Psoas muscle (tissue), 8 donors: ENCODE data around the gene IFT57. TPM values are rescaled to one million over a fixed set of nuclear protein-coding genes. Genes with fewer than 3 reads are reported as not detected.
A peak's percentile ranks its signal among the peaks of the same experiment; 100 is the strongest.

Experiments used
- ATAC-seq, 4 donors: fragments of 200-7000 bp; cut with Tn5 transposase; one replicate each; pipeline ENCODE4 v1.9.1; 2020; ENCODE audit warnings: moderate library complexity in 3 of 4, mild to moderate bottlenecking in 2 of 4
- DNase-seq, 2 donors: peaks; one replicate each; pipeline ENCODE4 v3.0.0-alpha.2; 2020
- H3K27ac ChIP-seq: fragments of 200-600 bp; one replicate; pipeline ENCODE4 v1.8.0; 2022
- H3K27me3 ChIP-seq, 3 donors: fragments of 200-600 bp in 1 of 3; one replicate each; pipeline versions ENCODE4 v1.6.1 to v1.8.0; 2013 to 2022; ENCODE audit warnings: low read length in 2 of 3, mild to moderate bottlenecking in 2 of 3, moderate library complexity in 1 of 3; ENCODE audit not compliant: insufficient read depth in 3 of 3
- H3K36me3 ChIP-seq, 2 donors: fragments of 200-600 bp in 1 of 2; one replicate each; pipeline versions ENCODE4 v1.6.1 to v1.8.0; 2013 to 2022; ENCODE audit warnings: low read depth in 1 of 2, mild to moderate bottlenecking in 1 of 2, moderate library complexity in 1 of 2; ENCODE audit not compliant: insufficient read depth in 1 of 2
- H3K4me1 ChIP-seq: fragments of 200-600 bp; one replicate; pipeline ENCODE4 v1.8.0; 2022
- H3K4me3 ChIP-seq: fragments of 200-600 bp; one replicate; pipeline ENCODE4 v1.8.0; 2022; ENCODE audit warnings: mild to moderate bottlenecking
- H3K9me3 ChIP-seq: fragments of 200-600 bp; one replicate; pipeline ENCODE4 v1.8.0; 2022
- CTCF ChIP-seq: fragments of 200-600 bp; IDR thresholded peaks from one replicate; pipeline ENCODE4 v1.8.0; 2022; ENCODE audit warnings: antibody characterized with exemption
- WGBS, 3 donors: extraction: QIAGEN DNeasy Blood & Tissue Kit; methylation state at CpG; one replicate each; pipeline versions ENCODE4 v1.1.6 to v1.1.7; 2013; 5-methylcytosine and 5-hydroxymethylcytosine counted together
- intact Hi-C, 2 donors: fragments of 100-400 bp; cut with DNase I; formaldehyde crosslinking; loops; one replicate each; pipeline versions ENCODE4 v1.11.0 to v1.14.2; 2022
- polyA plus RNA-seq, 3 donors: library from polyadenylated mRNA; stranded (reverse); fragments of 200-250 nt; gene quantifications; one replicate each; pipeline ENCODE4 v1.2.3, GENCODE V29; 2013
- total RNA-seq, 4 donors: library from RNA; stranded (reverse); fragmentation: NEBNext Ultra II Directional in 2 of 4; extraction: Animal tissue kit (Norgen Biotek cat#: 25700) in 2 of 4; gene quantifications; one replicate each; pipeline versions ENCODE4 v1.2.1 to v1.2.4, GENCODE V29; 2021 to 2023
- donor health status: healthy with polysubstance abuse.
- donor health status: DM: no; HTN: no; CAD: no; lungs with moderate emphysema.
- donor health status: Bipolar disorder and iron deficiency.
- donor health status: healthy.
- donor health status: DM: yes; HTN: yes; CAD: no.
- donor health status: DM: no; HTN: no; CAD: no.
- donor health status: DM: no; HTN: no; CAD: no.
- donor health status: DM: yes; HTN: yes; CAD: no.

The IFT57 gene
- total and polyA plus RNA-seq, 7 donors: 5.3 to 18.0 (median 14.6) TPM

GRCh38 chr3:108228286-108228685 is 6.1 kb upstream of the IFT57 start:
- H3K4me3 ChIP-seq: no peak overlapping the region
- ATAC-seq: no peak
- WGBS, 3 donors: 84 to 91% (median 87%) methylated on average over 1 of the region's 1 CpG
- intact Hi-C loops: loop anchor here in 1 of 2 donors (10.0 kb wide), 1 partner anchor 133 kb away; the partner anchor contains the start of gene CD47
- no peaks in the 10 kb centered on the region for H3K36me3 ChIP-seq
- H3K27me3 ChIP-seq: no peaks in the 10 kb centered on the region
- H3K27ac ChIP-seq: no peak overlapping the region
- peaks cover under 1% of the 10 kb centered on the region for H3K4me1 ChIP-seq
- H3K9me3 ChIP-seq: no peaks in the 10 kb centered on the region
- TF ChIP-seq CTCF: no peak
- DNase-seq: no peak

- intact Hi-C loops: loop anchor here in 1 of 2 donors (10.0 kb wide), 1 partner anchor 132 kb away; the partner anchor contains the start of gene CD47
- Histone ChIP-seq H3K27me3 (no peaks in the 10 kb centered on the region), H3K9me3 (no peaks in the 10 kb centered on the region), H3K36me3 (no peaks in the 10 kb centered on the region), H3K4me1 (peaks cover 5% of the 10 kb centered on the region), H3K4me3 (no peak overlapping the region), H3K27ac (no peak overlapping the region)
- WGBS, 3 donors: 80 to 86% (median 80%) methylated on average over 6 of the region's 6 CpGs
- ATAC-seq: no peak
- no peak for TF ChIP-seq CTCF
- DNase-seq: no peak
Measured at GRCh38 chr3:108227131-108227530, 4.9 kb upstream of the IFT57 start.

GRCh38 chr3:108225221-108225620 is 3.0 kb upstream of the IFT57 start:
- no peak for TF ChIP-seq CTCF
- 94 to 100% (median 97%) methylated on average over 1 of the region's 1 CpG for WGBS, 3 donors
- H3K27ac ChIP-seq: no peak overlapping the region
- intact Hi-C loops: loop anchor here in 1 of 2 donors (10.0 kb wide), 1 partner anchor 130 kb away; the partner anchor contains the start of gene CD47
- DNase-seq (no peak), ATAC-seq (no peak)
- H3K4me3 ChIP-seq: no peak overlapping the region
- no peaks in the 10 kb centered on the region for H3K9me3 ChIP-seq
- H3K36me3 ChIP-seq: no peaks in the 10 kb centered on the region
- peaks cover 16% of the 10 kb centered on the region for H3K4me1 ChIP-seq
- no peaks in the 10 kb centered on the region for H3K27me3 ChIP-seq

- H3K9me3 ChIP-seq: no peaks in the 10 kb centered on the region
- no peak for TF ChIP-seq CTCF
- H3K4me3 ChIP-seq: peak overlapping the region; percentile 8
- no peaks in the 10 kb centered on the region for H3K27me3 ChIP-seq
- H3K36me3 ChIP-seq: no peaks in the 10 kb centered on the region
- no peak for ATAC-seq
- intact Hi-C loops: loop anchor here (2.0 to 10.0 kb wide), 2 partner anchors 129 to 133 kb away; partner anchors contain the start of gene CD47 (in 2 of the 2)
- no peak overlapping the region for H3K27ac ChIP-seq
- DNase-seq: no peak
- H3K4me1 ChIP-seq: peaks cover 16% of the 10 kb centered on the region
- 38 to 68% (median 49%) methylated on average over 4 of the region's 4 CpGs for WGBS, 3 donors
Measured at GRCh38 chr3:108223928-108224327, 1.7 kb upstream of the IFT57 start.
